CD4-positive, alpha-beta T cell treated with Interferon gamma for 1 hour (primary cell): ENCODE data around the gene SFTPD.
A peak's percentile ranks its signal among the peaks of the same experiment; 100 is the strongest.
"Not testable (repeated sequence)": the region's sequence is repeated elsewhere in the genome, so short reads cannot be mapped to it uniquely, and the experiment has no call there.

ENCODE experiments used
- DNase-seq: peaks from one replicate; pipeline ENCODE4 v3.0.0-alpha.2; 2020

The SFTPD gene

DNA sequence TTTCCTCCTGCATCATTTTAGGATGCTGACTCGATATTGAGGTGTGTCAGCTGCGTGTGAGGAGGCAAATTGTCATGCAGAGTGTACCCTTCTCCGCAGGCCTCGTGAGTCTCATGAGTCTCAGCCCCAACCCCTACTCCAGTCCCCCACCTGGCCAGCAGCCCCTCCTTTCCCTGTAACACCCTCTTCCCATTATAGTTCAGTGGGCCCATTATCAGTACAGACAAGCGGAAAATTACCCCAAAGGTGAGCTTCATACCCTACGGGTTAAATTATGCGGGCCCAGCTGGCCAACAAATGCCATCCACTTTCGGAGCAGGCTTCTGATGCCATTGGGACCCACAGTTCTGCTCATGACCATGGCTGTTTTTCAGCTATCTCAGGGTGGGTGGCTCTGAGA, 25.2 kb downstream of the SFTPD start:
- DNase-seq: no peak

DNA sequence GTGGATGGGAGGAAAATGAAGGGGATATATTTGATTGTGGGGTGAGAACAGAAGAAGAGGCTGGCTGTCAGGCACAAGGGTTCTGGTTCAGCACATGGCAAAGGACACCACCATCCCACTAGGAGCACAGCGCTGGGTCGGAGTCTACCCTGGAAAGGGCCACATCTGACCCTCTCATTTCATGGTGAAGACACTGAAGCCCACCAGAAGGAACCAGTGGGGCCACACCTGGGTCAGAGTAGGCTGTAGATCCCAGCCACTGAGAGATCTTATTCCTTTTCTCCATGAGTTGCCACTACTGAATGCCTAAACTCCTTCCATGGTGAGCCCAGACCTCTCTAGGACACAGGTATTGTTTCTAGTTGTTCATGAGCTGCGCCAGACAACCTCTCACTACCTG, 25.8 kb downstream of the SFTPD start:
- no peak for DNase-seq

DNA sequence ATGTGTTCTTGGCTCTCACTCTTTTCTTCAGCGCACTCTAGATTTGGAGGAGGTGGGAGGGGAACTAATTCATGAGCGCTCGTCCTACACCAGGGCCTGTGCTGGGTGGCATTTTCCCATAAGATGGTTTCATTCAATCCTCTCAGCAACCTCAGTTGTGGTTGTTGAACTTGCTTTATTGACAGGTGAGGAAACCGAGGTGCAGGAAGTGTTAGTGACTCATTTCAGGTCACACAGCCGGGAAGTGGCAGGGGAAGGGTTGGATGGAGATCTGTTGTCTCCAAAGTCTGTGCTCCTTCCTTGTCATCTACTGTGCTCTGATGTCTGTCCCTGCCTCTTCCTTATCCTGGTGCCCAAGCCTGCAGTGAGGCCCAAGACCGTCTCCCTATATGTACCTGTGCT, 26.9 kb downstream of the SFTPD start:
- not testable (repeated sequence) for DNase-seq

DNA sequence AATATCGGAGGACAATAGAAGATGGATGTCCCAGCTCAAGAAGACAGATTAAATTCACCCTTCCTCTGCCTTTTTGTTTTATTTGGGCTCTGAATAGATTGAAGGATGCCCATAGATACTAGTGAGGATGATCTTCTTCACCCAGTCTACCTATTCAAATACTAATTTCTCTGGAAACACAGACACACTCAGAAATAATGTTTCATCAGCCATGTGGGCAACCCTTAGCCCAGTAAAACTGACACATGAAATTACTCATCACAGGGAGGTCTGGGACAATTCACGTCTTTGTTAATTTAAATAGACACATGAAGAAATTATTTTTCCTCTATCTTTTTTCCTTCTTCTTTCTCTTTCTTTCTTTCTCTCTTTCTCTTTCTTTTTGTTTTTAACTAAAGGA, 33.1 kb downstream of the SFTPD start:
- DNase-seq: not testable (repeated sequence)

DNA sequence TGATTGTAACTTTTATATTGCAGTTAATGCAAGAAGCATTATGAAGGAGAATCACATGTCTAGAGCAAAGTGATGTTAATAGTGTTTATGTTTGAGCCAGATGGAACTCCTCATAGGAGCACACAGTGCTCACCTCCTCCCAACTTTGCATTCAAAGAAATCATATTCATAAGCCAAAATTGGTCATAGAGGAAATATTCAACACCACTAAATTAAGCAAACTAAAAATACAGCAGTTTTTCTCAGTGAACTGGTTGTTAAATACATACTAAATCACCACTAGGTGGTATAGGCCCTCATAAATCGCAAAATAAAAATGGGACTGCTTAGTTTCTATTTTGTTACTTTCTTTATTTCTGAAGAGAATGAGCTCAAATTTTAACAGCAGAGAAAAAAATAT, 34.4 kb downstream of the SFTPD start:
- DNase-seq: not testable (repeated sequence)

DNA sequence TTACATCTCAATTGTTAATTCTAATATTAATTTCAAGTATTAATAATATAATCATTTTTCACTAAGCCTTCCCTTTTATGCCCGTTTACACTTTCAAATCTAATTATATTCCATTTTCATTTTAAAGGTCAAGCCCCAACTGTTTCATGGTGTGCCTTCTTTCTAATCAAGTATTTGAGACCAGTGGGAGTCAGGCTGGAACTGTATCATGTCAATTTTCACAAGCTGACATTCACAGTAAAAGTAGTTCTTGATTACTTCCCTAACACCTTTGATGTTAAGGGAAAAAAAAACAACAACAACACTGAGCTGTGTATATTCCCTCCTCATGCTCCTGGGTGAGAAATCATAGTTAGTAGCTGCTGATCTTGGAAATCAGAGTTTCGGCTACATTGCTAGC, 38.1 kb downstream of the SFTPD start:
- no peak for DNase-seq

DNA sequence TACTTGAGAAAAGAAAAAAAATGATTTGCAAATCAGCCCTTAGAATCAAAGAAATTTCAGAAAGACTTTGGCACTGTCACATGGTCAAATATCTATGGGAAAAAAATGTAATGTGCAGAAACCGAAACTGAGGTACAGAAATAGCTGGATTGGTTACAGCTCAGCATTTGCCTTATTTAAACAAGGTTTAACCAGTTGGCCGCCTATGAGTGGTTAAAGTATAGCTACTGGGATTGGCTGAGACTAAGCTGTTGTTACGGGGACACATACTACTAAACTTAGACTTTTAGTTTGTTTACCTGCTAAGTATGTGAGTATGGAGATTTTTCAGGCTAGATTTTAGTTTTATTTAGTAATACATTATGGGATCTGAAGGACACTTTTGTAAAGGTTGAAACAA, 38.6 kb downstream of the SFTPD start:
- no peak for DNase-seq

DNA sequence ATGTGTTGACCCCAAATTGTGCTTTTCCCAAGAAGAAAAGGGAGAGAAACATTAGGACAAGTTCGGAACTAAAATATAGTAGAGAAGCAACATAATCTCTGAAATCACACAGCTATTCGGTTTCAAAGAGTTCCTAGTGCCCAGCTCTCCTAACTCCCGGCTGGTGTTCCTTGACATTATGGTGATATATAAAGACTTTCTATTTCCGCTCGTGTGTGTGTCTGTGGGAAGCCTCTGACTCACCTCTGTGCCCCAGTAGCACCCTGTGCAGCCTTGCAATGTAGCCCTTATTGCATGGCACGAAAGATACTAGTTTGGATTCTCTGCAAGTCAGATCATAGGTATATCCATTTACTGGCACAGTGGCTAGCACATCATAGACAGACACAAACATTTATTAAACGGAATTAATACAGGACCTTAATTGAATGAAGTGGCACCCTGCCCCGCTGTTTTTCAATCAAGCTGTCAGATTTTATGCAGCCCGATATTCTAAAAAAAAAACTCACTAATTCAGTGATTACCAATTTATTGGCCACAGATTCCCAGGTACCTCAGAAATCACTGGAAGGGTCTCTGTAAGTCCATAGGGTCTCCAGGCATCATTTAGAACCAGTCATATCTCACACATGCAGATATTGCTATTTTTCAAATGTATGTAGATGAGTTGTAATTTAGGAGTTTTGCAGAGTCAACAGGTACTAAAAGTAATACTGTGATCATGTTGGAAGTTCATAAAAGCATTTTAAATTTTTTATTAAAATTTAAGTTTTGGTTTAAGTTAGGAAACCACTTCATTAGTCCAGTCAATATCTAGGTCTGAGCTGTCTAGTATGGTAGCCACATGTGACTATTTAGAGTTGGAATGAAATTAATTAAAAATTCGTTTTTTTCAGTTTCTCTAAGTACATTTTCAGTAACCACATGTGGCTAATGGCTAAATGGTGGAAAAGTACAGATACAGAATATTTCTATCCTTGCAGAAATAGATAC, 43.3 kb downstream of the SFTPD start:
- no peak for DNase-seq

DNA sequence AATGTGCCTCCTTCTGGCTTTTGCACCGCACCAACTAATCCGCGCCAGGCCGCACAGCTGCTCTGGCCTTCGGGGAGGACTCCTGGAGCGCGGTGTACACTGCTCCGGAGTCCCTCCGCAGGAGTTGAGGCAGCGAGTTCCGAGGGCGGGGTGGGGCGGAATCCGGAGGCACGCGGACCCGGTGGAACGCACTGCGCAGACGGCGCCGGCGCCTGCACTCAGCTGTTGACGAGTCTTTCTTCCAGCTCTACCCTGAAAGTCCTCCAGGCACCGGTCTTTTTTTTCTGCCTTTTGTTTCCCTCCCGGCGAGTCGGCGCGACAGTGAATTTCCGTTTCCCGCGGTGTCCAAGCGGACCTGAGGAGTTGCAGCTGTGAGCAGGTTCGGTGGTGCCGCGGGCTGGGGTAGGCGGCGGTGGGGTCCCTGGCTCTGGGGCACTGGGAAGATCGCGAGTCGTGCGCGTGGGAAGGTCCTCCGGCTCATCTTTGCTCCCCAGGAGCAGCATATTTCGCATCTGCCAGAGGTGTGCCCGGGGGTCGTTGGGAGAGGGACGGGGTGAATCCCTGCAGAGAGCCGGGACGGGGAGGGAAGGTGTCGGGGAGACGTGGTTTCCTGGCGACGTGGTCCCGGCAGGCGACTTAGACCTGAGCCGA, 44.1 kb downstream of the SFTPD start:
- DNase-seq: peak; percentile 22

DNA sequence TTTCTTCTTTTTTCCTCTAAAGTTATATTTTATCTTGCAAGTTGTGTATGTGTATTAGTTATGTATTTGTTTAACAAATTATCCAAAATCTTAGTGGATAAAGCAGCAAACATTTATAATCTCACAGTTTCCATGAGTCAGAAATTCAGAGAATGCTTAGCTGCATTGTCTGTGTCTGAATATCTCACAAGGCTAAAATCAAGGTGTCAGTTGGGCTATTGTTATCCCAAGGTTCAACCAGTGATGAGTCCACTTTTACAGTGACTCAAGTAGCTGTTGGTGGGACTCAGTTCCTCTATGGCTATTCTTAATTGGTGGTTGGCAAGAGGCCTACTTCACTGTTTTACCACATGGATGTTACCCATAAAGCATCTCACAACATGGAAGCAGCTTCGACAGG, 47.3 kb downstream of the SFTPD start:
- DNase-seq: not testable (repeated sequence)

DNA sequence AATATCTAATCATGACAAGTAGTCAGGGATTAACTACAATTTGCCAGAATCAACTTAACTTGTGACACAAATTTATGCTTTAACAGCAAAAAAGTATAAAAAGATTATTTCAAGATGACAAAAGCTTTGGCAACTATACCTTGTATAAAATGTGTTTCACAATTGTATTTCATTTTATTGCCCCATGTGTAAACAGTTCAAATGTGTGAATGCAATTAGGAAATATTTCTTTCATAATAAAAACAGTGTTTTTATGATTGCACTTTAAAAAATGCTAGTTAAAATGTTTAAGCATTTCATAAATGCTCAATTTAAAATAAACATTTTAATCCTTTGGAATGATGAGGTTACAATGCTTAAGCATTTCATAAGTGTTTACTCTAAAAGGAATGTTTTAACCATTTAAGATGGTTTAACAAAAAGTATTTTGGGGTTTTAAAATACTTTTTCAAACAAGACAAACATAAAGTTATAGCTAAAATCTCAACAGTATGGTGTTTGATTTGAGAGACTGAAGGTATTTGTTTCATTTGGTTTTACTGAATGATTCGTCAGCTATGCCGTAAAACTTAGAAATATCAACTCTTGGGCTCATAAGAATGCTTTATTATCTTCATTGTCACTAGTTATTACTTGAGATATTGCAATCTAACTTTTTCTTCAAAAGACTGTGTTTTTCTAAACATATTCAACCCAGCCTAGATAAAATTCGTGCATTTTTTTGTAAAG, 50.1 kb downstream of the SFTPD start:
- no peak for DNase-seq

DNA sequence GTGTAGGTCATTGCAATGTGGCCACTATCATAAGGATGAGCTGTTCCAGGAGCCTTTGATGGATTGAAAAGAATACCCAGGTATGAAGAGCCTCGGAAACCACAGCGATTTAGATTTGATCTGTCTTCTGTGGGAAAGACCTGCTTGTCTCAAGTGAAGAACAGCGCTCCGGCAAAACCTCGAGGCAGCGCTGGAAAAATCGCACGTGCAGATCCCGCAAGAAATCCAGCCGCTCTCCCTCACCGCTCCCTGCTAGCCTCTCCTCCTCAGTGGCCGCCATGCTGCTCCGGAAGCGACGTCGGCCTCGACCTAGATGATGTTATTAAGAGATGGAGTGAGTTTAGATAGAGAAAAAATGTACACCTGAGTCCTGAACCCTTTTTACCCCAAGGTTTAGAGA, 56.0 kb downstream of the SFTPD start:
- not testable (repeated sequence) for DNase-seq

DNA sequence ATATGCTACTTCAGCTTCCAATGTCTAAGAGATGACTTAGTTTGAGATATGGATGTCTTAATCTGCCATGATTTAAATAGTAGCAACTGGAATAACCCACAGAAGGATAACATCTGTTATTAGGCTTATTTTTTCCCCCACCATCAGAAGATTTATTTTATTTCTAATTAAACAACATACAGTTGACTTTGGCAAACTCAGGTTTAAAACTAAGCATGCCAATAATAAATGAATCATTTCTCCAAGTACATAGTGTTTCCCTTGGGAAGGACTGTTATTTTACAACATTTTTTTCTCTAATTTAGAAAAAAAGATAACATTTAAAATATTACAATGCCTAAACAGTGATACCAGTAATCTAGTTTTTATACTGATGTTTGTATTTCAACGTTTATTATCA, 58.4 kb downstream of the SFTPD start:
- no peak for DNase-seq

DNA sequence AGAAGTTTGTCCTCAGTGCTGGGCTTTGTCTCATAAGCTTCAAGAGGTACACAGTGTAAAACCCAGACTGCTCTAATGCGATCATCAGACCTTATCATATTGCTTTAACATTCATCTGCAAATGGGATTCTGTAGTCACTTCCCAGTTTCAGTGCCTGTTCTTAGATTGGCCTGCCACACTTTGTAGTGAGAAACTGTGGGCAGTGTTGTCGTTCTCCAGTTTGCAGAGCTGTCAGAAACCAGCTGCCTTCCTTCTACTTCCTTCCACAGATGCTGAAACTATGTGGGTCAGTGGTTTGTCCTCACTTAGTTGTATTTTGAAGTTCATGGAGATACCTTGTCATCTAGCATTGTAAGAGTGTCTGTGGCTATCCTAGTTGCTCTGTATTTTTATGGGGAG, 59.9 kb downstream of the SFTPD start:
- DNase-seq: not testable (repeated sequence)
